Measurements from ENCODE around the gene IL4. TPM values are rescaled to one million over a fixed set of nuclear protein-coding genes. Genes with fewer than 3 reads are reported as not detected.
A peak's percentile ranks its signal among the peaks of the same experiment; 100 is the strongest.

Gene IL4
- total and polyA plus RNA-seq, 9 of the 15 experiments (the other 6 are each of a cell fraction or from before 2014, with no cell fraction given) = 0.22 to 0.62 TPM; not detected in 7

- H3K4me2 ChIP-seq (ENCODE audit: insufficient read depth, low read length) = no peak overlapping the region
- ChIA-PET POLR2A (no interaction called here), CTCF (ENCODE audit: low intra/inter-chr PET ratio) (no interaction called here)
- no peak for ATAC-seq
- TF ChIP-seq MCM7 (IDR thresholded peaks at IDR 0.05) (no peak), HDAC1 (IDR thresholded peaks at IDR 0.05) (no peak), RBM25 (IDR thresholded peaks at IDR 0.05; ENCODE audit: low read depth, low read length, severe bottlenecking) (peak; percentile 48), ZNF146 (CRISPR knock-in tag; IDR thresholded peaks at IDR 0.05; ENCODE audit: unreplicated experiment) (peak; percentile 93), BCOR (IDR thresholded peaks at IDR 0.05) (peak; percentile 39; the same call in 1 of the 2 replicates)
- no TSS peak for BruUV-seq (replicated peaks)
- no peaks in the 10 kb centered on the region for H3K9me3 ChIP-seq (replicated peaks; ENCODE audit: control insufficient read depth, insufficient read depth, low read depth, low read length)
- intact Hi-C loops (cut with micrococcal nuclease) = loop anchor here (10.0 kb wide), 1 partner anchor 214 kb away; no protein-coding TSS in a partner anchor
- no peak overlapping the region for H3K27ac ChIP-seq (ENCODE audit: extremely low read depth, low read depth, low read length)
- H3K27me3 ChIP-seq (ENCODE audit: control insufficient read depth in 2 of 2, insufficient read depth in 2 of 2, low read length in 2 of 2) = no peaks in the 10 kb centered on the region
- no peak overlapping the region for H3K4me3 ChIP-seq
- no peaks in the 10 kb centered on the region for H3K9me1 ChIP-seq (ENCODE audit: control insufficient read depth, insufficient read depth, low read length)
- H2AFZ ChIP-seq (ENCODE audit: low read depth, low read length) = no peak overlapping the region
- no peaks in the 10 kb centered on the region for H3K79me2 ChIP-seq (ENCODE audit: control insufficient read depth, insufficient read depth, low read length)
- WGBS (ENCODE audit: insufficient coverage, low coverage, missing lambda C conversion rate) = 73% methylated on average over 3 of the region's 3 CpGs
- no peaks in the 10 kb centered on the region for H4K20me1 ChIP-seq (replicated peaks; ENCODE audit: control insufficient read depth, insufficient read depth, low read length)
- H3K9ac ChIP-seq (ENCODE audit: insufficient read depth in 1 of 2, low read depth in 2 of 2, low read length in 2 of 2) = no peak overlapping the region
- H3K4me1 ChIP-seq (replicated peaks in 1 of 2; ENCODE audit: control insufficient read depth in 2 of 2, insufficient read depth in 2 of 2, low read length in 2 of 2) = peaks cover 41 to 44% of the 10 kb centered on the region in 2 experiments; a peak in 4 of 5 replicates
- in situ Hi-C loops (cut with MboI) = no loop called here
- no peak for DNase-seq (ENCODE audit: extremely low read depth in 1 of 4, low spot score in 3 of 4)
- no peak for FAIRE-seq
- H3K36me3 ChIP-seq (ENCODE audit: control insufficient read depth, insufficient read depth, low read length) = no peaks in the 10 kb centered on the region
These were observed 2.8 kb upstream of the IL4 start for GRCh38 chr5:132671000-132671399.

DNA sequence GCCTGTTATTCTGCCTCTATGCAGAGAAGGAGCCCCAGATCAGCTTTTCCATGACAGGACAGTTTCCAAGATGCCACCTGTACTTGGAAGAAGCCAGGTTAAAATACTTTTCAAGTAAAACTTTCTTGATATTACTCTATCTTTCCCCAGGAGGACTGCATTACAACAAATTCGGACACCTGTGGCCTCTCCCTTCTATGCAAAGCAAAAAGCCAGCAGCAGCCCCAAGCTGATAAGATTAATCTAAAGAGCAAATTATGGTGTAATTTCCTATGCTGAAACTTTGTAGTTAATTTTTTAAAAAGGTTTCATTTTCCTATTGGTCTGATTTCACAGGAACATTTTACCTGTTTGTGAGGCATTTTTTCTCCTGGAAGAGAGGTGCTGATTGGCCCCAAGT lies 301 bp upstream of the IL4 start:
- no TSS peak for BruUV-seq (replicated peaks)

More for the DNA sequence above, 301 bp upstream of the IL4 start:
- intact Hi-C loops (cut with micrococcal nuclease) (loop anchor here (10.0 kb wide), 1 partner anchor 211 kb away; no protein-coding TSS in a partner anchor), in situ Hi-C loops (cut with MboI) (no loop called here)
- POLR2A ChIA-PET = interaction anchor here (2.2 kb wide), 1 partner anchor 9 kb away, joined by 12 read pairs; no protein-coding TSS in a partner anchor
- Histone ChIP-seq H3K4me2 (ENCODE audit: insufficient read depth, low read length) (no peak overlapping the region), H3K36me3 (ENCODE audit: control insufficient read depth, insufficient read depth, low read length) (no peaks in the 10 kb centered on the region), H4K20me1 (replicated peaks; ENCODE audit: control insufficient read depth, insufficient read depth, low read length) (no peaks in the 10 kb centered on the region), H3K9ac (ENCODE audit: insufficient read depth in 1 of 2, low read depth in 2 of 2, low read length in 2 of 2) (peak overlapping the region in 1 of 2 experiments; percentile 54; a peak in 1 of 4 replicates), H3K27me3 (ENCODE audit: control insufficient read depth in 2 of 2, insufficient read depth in 2 of 2, low read length in 2 of 2) (no peaks in the 10 kb centered on the region), H3K79me2 (ENCODE audit: control insufficient read depth, insufficient read depth, low read length) (no peaks in the 10 kb centered on the region), H3K9me3 (replicated peaks; ENCODE audit: control insufficient read depth, insufficient read depth, low read depth, low read length) (no peaks in the 10 kb centered on the region), H3K27ac (ENCODE audit: extremely low read depth, low read depth, low read length) (no peak overlapping the region), H3K4me3 (no peak overlapping the region), H2AFZ (ENCODE audit: low read depth, low read length) (peak overlapping the region; percentile 85), H3K4me1 (replicated peaks in 1 of 2; ENCODE audit: control insufficient read depth in 2 of 2, insufficient read depth in 2 of 2, low read length in 2 of 2) (peaks cover 22 to 40% of the 10 kb centered on the region in 2 experiments; a peak in 4 of 5 replicates), H3K9me1 (ENCODE audit: control insufficient read depth, insufficient read depth, low read length) (no peaks in the 10 kb centered on the region)
- TF ChIP-seq ARID1B (IDR thresholded peaks at IDR 0.05) = 0 out of 2 replicates have a peak, but pooled peaks have one; percentile 22
- TF ChIP-seq CTBP1 (IDR thresholded peaks at IDR 0.05; ENCODE audit: borderline replicate concordance) = no peak
- TF ChIP-seq ZFX (CRISPR knock-in tag; IDR thresholded peaks at IDR 0.05) = peak; percentile 25; the same call in 1 of the 2 replicates
- TF ChIP-seq NFRKB (IDR thresholded peaks at IDR 0.05; ENCODE audit: low read depth) = no peak
- TF ChIP-seq CBFA2T3 (IDR thresholded peaks at IDR 0.05) = peak; percentile 42
- CTCF ChIA-PET (ENCODE audit: low intra/inter-chr PET ratio) = no interaction called here
- 20% methylated on average over 1 of the region's 1 CpG for WGBS (ENCODE audit: insufficient coverage, low coverage, missing lambda C conversion rate)
- ATAC-seq (peak; percentile 7; the same call in 2 of the 3 replicates), FAIRE-seq (no peak), DNase-seq (ENCODE audit: extremely low read depth in 1 of 4, low spot score in 3 of 4) (no peak)

All from K562 (cell line).